ENCODE data around the gene CYP2W1. TPM values are rescaled to one million over a fixed set of nuclear protein-coding genes. Genes with fewer than 3 reads are reported as not detected.

CYP2W1 gene
- polyA plus RNA-seq, 1 donor (not counting 4 experiments of a cell fraction or from before 2014, with no cell fraction given), result 0.05 TPM

DNA sequence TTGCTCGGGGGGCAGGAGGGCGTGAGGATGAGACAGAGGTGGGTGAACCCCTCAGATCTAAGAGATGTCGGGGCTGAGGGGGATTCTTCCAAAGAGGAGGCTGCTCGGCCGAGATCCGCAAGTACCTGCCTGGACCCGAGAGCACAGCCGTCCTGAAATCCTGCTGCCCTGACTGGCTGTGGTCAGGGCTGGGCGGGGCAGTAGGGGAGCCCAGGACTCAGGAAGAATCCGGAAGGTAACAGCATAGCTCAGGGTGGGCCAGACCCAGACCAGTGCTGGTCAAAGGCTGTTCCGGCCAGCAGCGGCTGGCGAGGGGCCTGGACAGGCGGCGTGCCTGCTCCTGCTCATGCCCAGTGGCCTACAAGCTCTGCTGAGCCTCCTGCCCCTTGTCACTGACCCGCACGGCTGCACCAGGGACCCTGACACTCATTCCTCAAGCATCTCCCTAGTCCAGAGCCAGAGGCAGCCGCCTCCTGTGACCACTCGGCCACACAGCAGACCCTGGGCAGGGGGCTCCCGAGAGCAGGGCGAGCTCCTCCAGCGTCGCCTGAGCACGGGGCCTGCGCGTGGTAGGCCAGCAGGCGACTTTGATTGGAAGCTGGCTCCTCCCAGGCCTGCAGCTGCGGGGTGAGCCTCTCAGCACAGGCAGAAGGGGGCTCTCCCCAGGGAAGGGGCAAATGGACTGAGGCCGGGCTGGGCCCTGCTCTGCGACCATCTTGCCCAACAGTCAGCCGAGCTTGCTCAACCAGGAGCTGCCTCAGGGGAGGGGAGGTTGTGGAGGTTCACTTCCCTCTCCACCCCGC lies 25.4 kb upstream of the CYP2W1 start:
- H3K36me3 ChIP-seq (ENCODE audit: control insufficient read depth in 2 of 2, extremely low read depth in 1 of 2, insufficient read depth in 2 of 2, low read length in 2 of 2), result no peaks in the 10 kb centered on the region
- H3K9ac ChIP-seq (ENCODE audit: control insufficient read depth, extremely low read depth, insufficient read depth, low read length), result no peak overlapping the region
- DNase-seq (ENCODE audit: low read depth, low spot score), result no peak
- no peak overlapping the region for H3K4me3 ChIP-seq (ENCODE audit: control insufficient read depth in 2 of 3, extremely low read depth in 1 of 3, insufficient read depth in 2 of 3, low read depth in 1 of 3, low read length in 3 of 3)
- dilution Hi-C loops (cut with MboI; ENCODE audit: extremely low pct_ligation_motif_present, low sequenced_read_pairs), result no loop called here
- H3K27me3 ChIP-seq (ENCODE audit: control insufficient read depth, extremely low read depth, insufficient read depth, low read length), result peaks cover 19% of the 10 kb centered on the region
- peaks cover 2% of the 10 kb centered on the region for H4K20me1 ChIP-seq (ENCODE audit: control insufficient read depth, extremely low read depth, insufficient read depth, low read length)
- no peak for FAIRE-seq
- H3K9me1 ChIP-seq (ENCODE audit: control insufficient read depth, extremely low read depth, insufficient read depth, low read length), result no peaks in the 10 kb centered on the region
- no peaks in the 10 kb centered on the region for H3K4me1 ChIP-seq (ENCODE audit: control insufficient read depth, extremely low read depth, insufficient read depth, low read length)
- H2AFZ ChIP-seq (ENCODE audit: control insufficient read depth, low read length), result no peak overlapping the region
- no peaks in the 10 kb centered on the region for H3K79me2 ChIP-seq (ENCODE audit: control insufficient read depth, insufficient read depth, low read length)
- TF ChIP-seq, protein P1, sequence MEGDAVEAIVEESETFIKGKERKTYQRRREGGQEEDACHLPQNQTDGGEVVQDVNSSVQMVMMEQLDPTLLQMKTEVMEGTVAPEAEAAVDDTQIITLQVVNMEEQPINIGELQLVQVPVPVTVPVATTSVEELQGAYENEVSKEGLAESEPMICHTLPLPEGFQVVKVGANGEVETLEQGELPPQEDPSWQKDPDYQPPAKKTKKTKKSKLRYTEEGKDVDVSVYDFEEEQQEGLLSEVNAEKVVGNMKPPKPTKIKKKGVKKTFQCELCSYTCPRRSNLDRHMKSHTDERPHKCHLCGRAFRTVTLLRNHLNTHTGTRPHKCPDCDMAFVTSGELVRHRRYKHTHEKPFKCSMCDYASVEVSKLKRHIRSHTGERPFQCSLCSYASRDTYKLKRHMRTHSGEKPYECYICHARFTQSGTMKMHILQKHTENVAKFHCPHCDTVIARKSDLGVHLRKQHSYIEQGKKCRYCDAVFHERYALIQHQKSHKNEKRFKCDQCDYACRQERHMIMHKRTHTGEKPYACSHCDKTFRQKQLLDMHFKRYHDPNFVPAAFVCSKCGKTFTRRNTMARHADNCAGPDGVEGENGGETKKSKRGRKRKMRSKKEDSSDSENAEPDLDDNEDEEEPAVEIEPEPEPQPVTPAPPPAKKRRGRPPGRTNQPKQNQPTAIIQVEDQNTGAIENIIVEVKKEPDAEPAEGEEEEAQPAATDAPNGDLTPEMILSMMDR (optimal IDR thresholded peaks at IDR 0.05 in 1 of 3, IDR thresholded peaks at IDR 0.05 in 1 of 3, conservative IDR thresholded peaks at IDR 0.05 in 1 of 3; ENCODE audit: extremely low read depth in 1 of 3, insufficient read depth in 2 of 3, low read length in 3 of 3), result no peak
- no peak for TF ChIP-seq EZH2 (IDR thresholded peaks at IDR 0.05; ENCODE audit: low read length)
- no peaks in the 10 kb centered on the region for H3K9me3 ChIP-seq (ENCODE audit: control insufficient read depth, low read depth, low read length)
- no peak overlapping the region for H3K4me2 ChIP-seq (ENCODE audit: control insufficient read depth, extremely low read depth, insufficient read depth, low read depth, low read length)
- no peak overlapping the region for H3K27ac ChIP-seq (ENCODE audit: control insufficient read depth, insufficient read depth, low read length)

DNA sequence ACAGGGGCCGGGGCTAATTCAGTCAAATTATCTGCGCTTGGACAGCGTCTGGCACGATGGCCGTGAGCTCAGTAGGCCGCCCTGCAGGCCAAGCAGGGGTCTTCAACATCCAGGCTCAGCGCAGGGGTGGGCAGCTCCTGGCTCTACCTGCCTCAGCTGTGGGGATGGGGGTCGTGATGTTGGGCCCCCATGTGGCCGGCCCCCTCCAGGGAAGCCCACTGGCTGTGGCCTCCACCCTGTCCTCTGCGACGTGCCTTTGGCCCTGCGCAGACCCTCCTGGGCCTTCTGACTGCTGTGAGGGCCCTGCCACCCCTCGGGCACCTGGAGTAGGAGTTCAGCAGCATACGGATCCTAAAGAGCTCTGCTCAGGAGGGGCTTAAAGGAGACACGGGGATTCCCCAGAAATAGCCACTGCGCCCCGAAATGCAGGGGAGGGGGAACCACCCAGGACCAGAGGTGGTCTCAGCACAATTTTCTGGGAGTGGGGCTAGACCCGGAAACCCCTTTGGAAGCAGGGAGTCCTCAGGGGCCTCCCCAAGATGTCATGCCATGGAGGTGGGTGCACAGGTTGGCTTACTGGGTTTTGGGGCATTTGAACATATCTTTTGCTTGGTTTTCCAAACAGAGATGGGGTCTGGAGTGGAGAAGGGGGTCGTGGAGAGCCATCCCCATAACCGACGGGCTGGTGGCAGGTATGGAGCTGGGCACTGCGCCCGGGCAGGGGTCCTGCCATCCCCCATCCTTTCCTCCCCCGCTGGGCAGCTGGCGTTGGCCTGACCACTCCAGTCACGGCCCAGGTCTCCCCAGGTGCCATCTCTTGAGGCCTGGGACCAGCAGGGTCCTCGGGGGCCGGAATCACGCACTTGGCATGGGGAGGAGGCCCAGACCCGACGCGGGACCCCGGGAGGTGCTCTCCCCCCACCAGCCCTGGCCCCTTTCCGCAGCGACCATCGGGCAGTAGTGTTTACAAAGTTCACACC lies 24.5 kb upstream of the CYP2W1 start:
- H3K9ac ChIP-seq (ENCODE audit: control insufficient read depth, extremely low read depth, insufficient read depth, low read length), result no peak overlapping the region
- no peaks in the 10 kb centered on the region for H3K36me3 ChIP-seq (ENCODE audit: control insufficient read depth in 2 of 2, extremely low read depth in 1 of 2, insufficient read depth in 2 of 2, low read length in 2 of 2)
- H2AFZ ChIP-seq (ENCODE audit: control insufficient read depth, low read length), result no peak overlapping the region
- H3K4me1 ChIP-seq (ENCODE audit: control insufficient read depth, extremely low read depth, insufficient read depth, low read length), result no peaks in the 10 kb centered on the region
- H3K27ac ChIP-seq (ENCODE audit: control insufficient read depth, insufficient read depth, low read length), result no peak overlapping the region
- no peaks in the 10 kb centered on the region for H3K9me3 ChIP-seq (ENCODE audit: control insufficient read depth, low read depth, low read length)
- FAIRE-seq, result no peak
- TF ChIP-seq EZH2 (IDR thresholded peaks at IDR 0.05; ENCODE audit: low read length), result no peak
- TF ChIP-seq, protein P1 (optimal IDR thresholded peaks at IDR 0.05 in 1 of 3, IDR thresholded peaks at IDR 0.05 in 1 of 3, conservative IDR thresholded peaks at IDR 0.05 in 1 of 3; ENCODE audit: extremely low read depth in 1 of 3, insufficient read depth in 2 of 3, low read length in 3 of 3), result no peak
- DNase-seq (ENCODE audit: low read depth, low spot score), result no peak
- H3K9me1 ChIP-seq (ENCODE audit: control insufficient read depth, extremely low read depth, insufficient read depth, low read length), result no peaks in the 10 kb centered on the region
- H3K4me2 ChIP-seq (ENCODE audit: control insufficient read depth, extremely low read depth, insufficient read depth, low read depth, low read length), result no peak overlapping the region
- H3K4me3 ChIP-seq (ENCODE audit: control insufficient read depth in 2 of 3, extremely low read depth in 1 of 3, insufficient read depth in 2 of 3, low read depth in 1 of 3, low read length in 3 of 3), result no peak overlapping the region
- dilution Hi-C loops (cut with MboI; ENCODE audit: extremely low pct_ligation_motif_present, low sequenced_read_pairs), result no loop called here
- H3K79me2 ChIP-seq (ENCODE audit: control insufficient read depth, insufficient read depth, low read length), result no peaks in the 10 kb centered on the region
- peaks cover 2% of the 10 kb centered on the region for H4K20me1 ChIP-seq (ENCODE audit: control insufficient read depth, extremely low read depth, insufficient read depth, low read length)
- H3K27me3 ChIP-seq (ENCODE audit: control insufficient read depth, extremely low read depth, insufficient read depth, low read length), result peaks cover 20% of the 10 kb centered on the region
